Thyroid gland (tissue), 4 donors: ENCODE measurements around the gene OCLN. TPM values are rescaled to one million over a fixed set of nuclear protein-coding genes. Genes with fewer than 3 reads are reported as not detected.
A peak's percentile ranks its signal among the peaks of the same experiment; 100 is the strongest.
"Not testable (repeated sequence)": the region's sequence is repeated elsewhere in the genome, so short reads cannot be mapped to it uniquely, and the experiment has no call there.

Experiments used
- DNase-seq, 2 donors: peaks; one replicate each; pipeline ENCODE4 v3.0.0-alpha.2; 2019
- H3K27ac ChIP-seq, 3 donors: fragments of 200-600 bp; sonication (generic); 1 replicate in 2 of 3; 2 replicates in 1 of 3; pipeline ENCODE4 v1.5.1; 2016 to 2019; ENCODE audit warnings: mild to moderate bottlenecking in 1 of 3, moderate library complexity in 1 of 3
- H3K27me3 ChIP-seq: fragments of 200-600 bp; sonication (generic); one replicate; pipeline ENCODE4 v1.5.1; 2019
- H3K36me3 ChIP-seq, 2 donors: fragments of 200-600 bp; sonication (generic); one replicate each; pipeline ENCODE4 v1.5.1; 2016 to 2019
- H3K4me1 ChIP-seq, 2 donors: fragments of 200-600 bp; sonication (generic); one replicate each; pipeline ENCODE4 v1.5.1; 2017 to 2019
- H3K4me3 ChIP-seq, 3 donors: fragments of 200-600 bp; sonication (generic); replicated peaks in 1 of 3; 1 replicate in 2 of 3; 2 replicates in 1 of 3; pipeline ENCODE4 v1.5.1; 2016; ENCODE audit warnings: mild to moderate bottlenecking in 1 of 3
- H3K9me3 ChIP-seq: fragments of 200-600 bp; sonication (generic); one replicate; pipeline ENCODE4 v1.5.1; 2017
- CTCF ChIP-seq, 6 experiments: fragments of 200-600 bp in 3 of 6; fragments of 450-650 bp in 3 of 6; sonication (generic) in 3 of 6; IDR thresholded peaks; one replicate each; pipeline ENCODE4 v1.5.1; 2016 to 2019; ENCODE audit warnings: antibody characterized with exemption in 6 of 6, mild to moderate bottlenecking in 2 of 6, inconsistent platforms in 1 of 6, moderate library complexity in 1 of 6
- POLR2A ChIP-seq, 2 donors: fragments of 450-650 bp; IDR thresholded peaks; one replicate each; pipeline ENCODE4 v1.6.1; 2017; ENCODE audit warnings: antibody characterized with exemption in 2 of 2, mild to moderate bottlenecking in 2 of 2, moderate library complexity in 1 of 2
- WGBS, 2 donors: methylation state at CpG; one replicate each; pipeline ENCODE4 v1.1.5; 2017; 5-methylcytosine and 5-hydroxymethylcytosine counted together
- intact Hi-C: fragments of 100-400 bp; cut with DNase I; formaldehyde crosslinking; loops from one replicate; pipeline ENCODE4 v1.15.1; 2023
- total RNA-seq, 4 donors: library from RNA; depleted of rRNA; stranded (reverse); fragments of >200 nt; gene quantifications; one replicate each; pipeline ENCODE4 v1.2.3, GENCODE V29; 2016

The OCLN gene
- total RNA-seq, 4 donors from 2014 or later: 148 to 248 (median 197) TPM

DNA sequence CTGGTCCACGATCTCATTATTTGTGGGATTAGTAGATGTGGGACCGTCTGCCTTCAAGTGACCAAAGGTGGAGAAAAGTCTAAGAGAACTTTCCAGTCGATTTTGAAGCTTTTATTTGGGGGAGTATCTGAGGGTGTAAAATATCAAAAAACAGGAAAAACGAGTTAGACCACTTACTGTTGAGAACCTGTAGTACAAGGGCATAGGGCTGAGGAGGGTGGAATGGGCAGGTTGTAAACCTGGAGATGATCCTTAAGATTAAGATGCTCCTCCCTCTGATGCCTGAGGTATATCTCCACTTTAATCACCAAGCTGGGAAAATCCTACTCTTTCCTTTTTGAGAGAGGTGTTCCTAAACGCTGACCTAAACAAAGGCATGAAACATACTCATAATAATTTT, 35.4 kb downstream of the OCLN start:
- WGBS, 2 donors: 35 to 41% methylated on average over 5 of the region's 5 CpGs
- intact Hi-C loops: no loop called here

DNA sequence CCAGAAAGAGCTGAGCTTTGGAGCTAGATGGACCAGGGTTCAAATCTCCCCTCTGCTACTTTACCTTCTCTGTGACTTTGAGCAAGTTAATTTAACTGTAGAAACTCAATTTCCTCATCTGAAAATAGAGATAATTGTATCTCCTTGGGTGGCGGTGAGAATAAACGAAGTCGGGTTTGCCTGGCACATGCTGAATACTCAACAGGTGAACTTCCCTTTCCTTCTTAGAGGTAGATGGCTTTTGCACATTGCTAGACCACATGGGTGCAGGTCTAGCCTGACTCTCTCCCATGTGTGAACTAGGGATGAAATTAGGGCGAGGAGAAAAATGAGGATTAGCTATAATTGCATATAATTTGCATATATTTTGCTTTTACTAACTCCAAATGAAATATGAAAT, 36.0 kb downstream of the OCLN start:
- intact Hi-C loops: no loop called here
- DNase-seq: no peak
- WGBS, 2 donors: 92 to 94% methylated on average over 4 of the region's 4 CpGs
- Histone ChIP-seq H3K27me3 (no peaks in the 10 kb centered on the region), H3K27ac (peak overlapping the region in 2 of 3 donors; percentile 63 to 72), H3K4me3 (no peak overlapping the region), H3K4me1 (peaks cover 46 to 58% of the 10 kb centered on the region in 2 donors), H3K36me3 (no peaks in the 10 kb centered on the region), H3K9me3 (no peaks in the 10 kb centered on the region)
- no peak for TF ChIP-seq POLR2A (IDR thresholded peaks at IDR 0.05)
- TF ChIP-seq CTCF (IDR thresholded peaks at IDR 0.05): no peak

More for the DNA sequence above, 35.4 kb downstream of the OCLN start:
- Histone ChIP-seq H3K27me3 (no peaks in the 10 kb centered on the region), H3K4me1 (peaks cover 40 to 52% of the 10 kb centered on the region in 2 donors), H3K27ac (peak overlapping the region; percentile 47 to 72 (median 63)), H3K36me3 (no peaks in the 10 kb centered on the region), H3K4me3 (no peak overlapping the region), H3K9me3 (no peaks in the 10 kb centered on the region)
- TF ChIP-seq POLR2A (IDR thresholded peaks at IDR 0.05) (no peak), CTCF (IDR thresholded peaks at IDR 0.05) (no peak)
- peak; percentile 41 to 43 for DNase-seq

DNA sequence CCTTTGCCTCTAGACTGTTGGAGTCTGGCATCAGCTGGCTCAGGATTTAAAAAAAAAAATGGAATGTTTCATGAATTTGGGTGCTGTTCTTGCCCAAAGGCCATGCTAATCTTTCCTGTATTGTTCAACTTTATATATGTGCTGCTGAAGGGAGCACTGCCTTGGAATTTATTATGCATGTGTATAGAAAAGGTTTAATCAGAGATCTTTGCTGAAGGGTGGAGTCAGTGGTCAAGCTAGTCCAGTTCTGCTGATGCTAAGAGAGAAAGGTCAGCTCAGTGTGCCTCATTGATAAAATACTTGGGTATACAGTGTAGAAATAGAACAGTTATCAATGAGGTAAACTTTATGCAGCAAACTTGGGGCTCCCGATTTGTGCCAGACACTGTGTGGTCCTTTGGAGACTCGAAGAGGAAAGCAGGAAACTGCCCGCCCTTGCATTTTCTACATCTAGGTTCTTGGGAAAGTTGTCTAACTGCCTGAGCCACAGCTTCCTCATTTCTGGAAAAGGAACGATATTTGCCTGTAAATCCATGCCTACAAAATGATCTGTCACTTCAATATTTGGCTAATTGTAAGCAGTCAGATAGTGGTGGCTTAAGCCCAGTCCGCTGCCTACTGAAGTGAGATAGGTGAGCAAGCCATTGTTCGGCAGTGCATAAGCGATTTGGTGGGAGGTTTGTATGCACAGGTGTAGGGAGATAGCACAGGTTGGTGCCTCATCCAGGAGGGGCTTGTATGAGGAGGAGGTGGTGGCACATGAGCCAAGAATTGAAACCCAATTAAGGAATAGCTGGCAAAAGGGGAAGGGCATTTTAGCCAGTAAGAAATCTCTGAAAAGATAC, 38.2 kb downstream of the OCLN start:
- Histone ChIP-seq H3K27ac (peak overlapping the region; percentile 5 to 66 (median 38)), H3K4me1 (peaks cover 48 to 59% of the 10 kb centered on the region in 2 donors), H3K27me3 (no peaks in the 10 kb centered on the region), H3K4me3 (no peak overlapping the region), H3K9me3 (no peaks in the 10 kb centered on the region), H3K36me3 (no peaks in the 10 kb centered on the region)
- TF ChIP-seq POLR2A (IDR thresholded peaks at IDR 0.05): no peak
- no peak for TF ChIP-seq CTCF (IDR thresholded peaks at IDR 0.05)
- intact Hi-C loops: no loop called here
- WGBS, 2 donors: 64 to 73% methylated on average over 7 of the region's 7 CpGs
- peak; percentile 39 to 41 for DNase-seq

GRCh38 chr5:69531406-69531801, 38.8 kb downstream of the OCLN start:
- DNase-seq: no peak
- H3K27ac ChIP-seq: peak overlapping the region; percentile 5 to 66 (median 38)

GRCh38 chr5:69537911-69538310, 45.3 kb downstream of the OCLN start:
- H3K9me3 ChIP-seq, DNase-seq, H3K27ac ChIP-seq, intact Hi-C loops, H3K4me3 ChIP-seq, H3K27me3 ChIP-seq, H3K36me3 ChIP-seq, H3K4me1 ChIP-seq: not testable (repeated sequence)
- WGBS, 2 donors: 83 to 88% methylated on average over 3 of the region's 3 CpGs

More at GRCh38 chr5:69531406-69531801, 38.8 kb downstream of the OCLN start:
- Histone ChIP-seq H3K4me1 (peaks cover 48 to 59% of the 10 kb centered on the region in 2 donors), H3K36me3 (no peaks in the 10 kb centered on the region), H3K4me3 (no peak overlapping the region), H3K9me3 (no peaks in the 10 kb centered on the region), H3K27me3 (no peaks in the 10 kb centered on the region)
- no peak for TF ChIP-seq CTCF (IDR thresholded peaks at IDR 0.05)
- no peak for TF ChIP-seq POLR2A (IDR thresholded peaks at IDR 0.05)
- intact Hi-C loops: no loop called here
- WGBS, 2 donors: 32 to 50% methylated on average over 3 of the region's 3 CpGs

GRCh38 chr5:69538735-69539134, 46.1 kb downstream of the OCLN start:
- H3K9me3 ChIP-seq, H3K36me3 ChIP-seq, H3K4me3 ChIP-seq, intact Hi-C loops, H3K27ac ChIP-seq, DNase-seq, H3K4me1 ChIP-seq, H3K27me3 ChIP-seq: not testable (repeated sequence)
- WGBS, 2 donors: 100% methylated on average over 1 to 2 of the region's 2 CpGs

GRCh38 chr5:69541347-69541746, 48.8 kb downstream of the OCLN start:
- H3K36me3 ChIP-seq, intact Hi-C loops, H3K27me3 ChIP-seq, DNase-seq, H3K4me3 ChIP-seq, H3K4me1 ChIP-seq, H3K9me3 ChIP-seq, H3K27ac ChIP-seq: not testable (repeated sequence)
- WGBS, 2 donors: no CpG with 5 or more reads among the region's 1 CpG

DNA sequence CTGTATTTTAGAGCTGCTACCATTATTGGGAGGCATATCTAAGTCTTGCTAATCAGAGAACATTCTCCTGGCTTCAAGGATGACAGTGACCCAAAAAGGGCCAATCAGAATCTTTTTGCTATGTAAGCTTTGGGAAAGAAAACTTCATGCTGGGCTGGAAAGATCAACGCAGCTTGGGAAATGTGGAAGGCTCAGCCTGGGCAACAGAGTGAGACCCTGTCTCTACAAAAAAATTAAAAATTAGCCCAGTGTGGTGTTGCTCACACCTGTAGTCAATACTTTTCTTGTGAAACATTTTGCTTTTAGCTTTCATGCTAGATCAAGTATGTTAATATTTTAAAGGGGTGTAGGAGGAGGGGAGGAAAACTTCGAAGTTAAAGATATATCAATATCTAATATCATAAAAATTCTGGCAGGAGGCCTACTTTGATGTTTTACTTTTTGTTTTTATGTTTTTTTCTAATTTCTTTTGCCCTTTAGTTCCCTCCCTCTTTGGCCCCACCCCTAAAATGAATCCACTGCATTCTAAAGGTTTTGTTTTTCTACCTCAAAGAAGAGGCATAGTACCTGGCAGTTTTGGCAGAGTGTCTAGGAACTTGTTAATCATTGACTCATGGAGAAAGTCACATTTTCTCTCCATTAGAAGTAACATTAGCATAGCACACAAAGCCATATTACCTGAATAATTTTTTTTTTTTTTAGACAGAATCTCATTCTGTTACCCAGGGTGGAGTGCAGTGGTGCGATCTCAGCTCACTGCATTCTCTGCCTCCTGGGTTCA, 50.4 kb downstream of the OCLN start:
- H3K27ac ChIP-seq, H3K9me3 ChIP-seq, H3K27me3 ChIP-seq, intact Hi-C loops, H3K4me3 ChIP-seq, H3K4me1 ChIP-seq, H3K36me3 ChIP-seq, DNase-seq: not testable (repeated sequence)
- WGBS, 2 donors: no CpG with 5 or more reads among the region's 3 CpGs
